ENCODE results near the gene TRAPPC10. TPM values are rescaled to one million over a fixed set of nuclear protein-coding genes. Genes with fewer than 3 reads are reported as not detected.

TRAPPC10 gene
- total and polyA plus RNA-seq, 2 of the 8 experiments (the other 6 are each of a cell fraction or from before 2014, with no cell fraction given) = 18.5 to 29.8 TPM

GRCh38 chr21:44052071-44052829 is 40.1 kb downstream of the TRAPPC10 start:
- Histone ChIP-seq H3K4me3 (ENCODE audit: extremely low read depth in 1 of 4, insufficient read depth in 2 of 4, low read depth in 3 of 4, low read length in 4 of 4) (no peak overlapping the region), H3K9ac (replicated peaks in 1 of 4; ENCODE audit: extremely low read depth in 1 of 4, low read depth in 3 of 4, low read length in 3 of 4) (no peak overlapping the region), H2BK12ac (ENCODE audit: low read depth, low read length) (no peak overlapping the region), H2BK20ac (ENCODE audit: low read length) (no peak overlapping the region), H3K14ac (ENCODE audit: insufficient read length) (no peak overlapping the region), H4K91ac (replicated peaks; ENCODE audit: insufficient read length, low read length) (no peak overlapping the region), H4K8ac (ENCODE audit: extremely low read depth, insufficient read depth, low read length) (no peak overlapping the region), H3K4me1 (replicated peaks in 1 of 4; ENCODE audit: control insufficient read depth in 3 of 4, insufficient read depth in 4 of 4, low read length in 3 of 4) (no peaks in the 10 kb centered on the region), H2BK120ac (replicated peaks; ENCODE audit: low read depth, low read length) (no peak overlapping the region), H3K79me2 (ENCODE audit: control insufficient read depth in 1 of 2, insufficient read depth in 2 of 2, low read length in 2 of 2) (peaks cover 3 to 26% of the 10 kb centered on the region in 2 experiments; a peak in 3 of 4 replicates), H4K20me1 (replicated peaks in 1 of 2; ENCODE audit: control insufficient read depth in 1 of 2, insufficient read depth in 2 of 2, low read length in 2 of 2) (peaks cover 5 to 6% of the 10 kb centered on the region in 2 experiments), H3K23me2 (ENCODE audit: low read depth, low read length) (no peaks in the 10 kb centered on the region), H3K27ac (ENCODE audit: low read depth, low read length) (no peak overlapping the region), H3K56ac (replicated peaks; ENCODE audit: insufficient read length, low read depth, low read length) (no peak overlapping the region), H3K79me1 (ENCODE audit: low read depth, low read length) (peaks cover 19% of the 10 kb centered on the region), H3K4ac (replicated peaks; ENCODE audit: insufficient read length, low read depth, low read length) (no peak overlapping the region), H2BK5ac (ENCODE audit: low read depth, low read length) (no peak overlapping the region; the same call in 1 of the 2 replicates), H3K4me2 (ENCODE audit: insufficient read depth in 1 of 2, low read depth in 2 of 2, low read length in 2 of 2) (no peak overlapping the region), H2BK15ac (ENCODE audit: low read length) (no peak overlapping the region), H3K36me3 (ENCODE audit: control insufficient read depth in 2 of 4, insufficient read depth in 4 of 4, low read length in 3 of 4) (peaks cover 0 to 9% (median 4%) of the 10 kb centered on the region in 4 experiments; a peak in 5 of 8 replicates), H2AK5ac (ENCODE audit: low read depth, low read length) (no peak overlapping the region), H3K27me3 (replicated peaks in 1 of 4; ENCODE audit: control insufficient read depth in 3 of 4, extremely low read depth in 1 of 4, insufficient read depth in 3 of 4, low read length in 3 of 4) (no peaks in the 10 kb centered on the region; a peak in 1 of 7 replicates), H4K5ac (ENCODE audit: insufficient read length, low read depth, low read length) (no peak overlapping the region), H3K23ac (ENCODE audit: insufficient read length) (no peak overlapping the region), H3K9me3 (ENCODE audit: insufficient read depth in 2 of 2, low read depth in 1 of 2, low read length in 1 of 2) (no peaks in the 10 kb centered on the region), H3K18ac (ENCODE audit: extremely low read depth, low read length) (no peak overlapping the region), H2AFZ (ENCODE audit: low read length) (no peak overlapping the region)
- TF ChIP-seq TBP (IDR thresholded peaks at IDR 0.05; ENCODE audit: low read depth, low read length) = no peak
- TF ChIP-seq SIRT6 (IDR thresholded peaks at IDR 0.05; ENCODE audit: low read length) = no peak
- TF ChIP-seq CBX8 (IDR thresholded peaks at IDR 0.05; ENCODE audit: borderline replicate concordance, low read depth, low read length) = no peak
- TF ChIP-seq CTBP2 (IDR thresholded peaks at IDR 0.05; ENCODE audit: borderline replicate concordance, insufficient read depth, insufficient read length, low read length) = no peak
- no peak for TF ChIP-seq CBX5 (IDR thresholded peaks at IDR 0.05; ENCODE audit: low read depth, low read length)
- TF ChIP-seq HDAC2 (IDR thresholded peaks at IDR 0.05; ENCODE audit: borderline replicate concordance in 1 of 2, low read depth in 2 of 2, low read length in 2 of 2) = no peak
- TF ChIP-seq JUND (IDR thresholded peaks at IDR 0.05; ENCODE audit: low read length) = no peak
- TF ChIP-seq SUZ12 (IDR thresholded peaks at IDR 0.05; ENCODE audit: low read length) = no peak
- DNase-seq (ENCODE audit: low read depth in 1 of 2, low spot score in 2 of 2) = no peak
- ChIA-PET POLR2A (ENCODE audit: partially characterized antibody) (no interaction called here), CTCF (ENCODE audit: partially characterized antibody) (interaction anchor here (1.0 to 1.9 kb wide), 3 partner anchors 19 to 39 kb away, joined by 3 to 7 read pairs (median 6); no protein-coding TSS in a partner anchor)
- FAIRE-seq = no peak
- 92% methylated on average over 14 of the region's 14 CpGs; no CpG with 5 or more reads in 1 of the 2 experiments for WGBS, 2 experiments (ENCODE audit: extremely low coverage in 1 of 2, insufficient coverage in 1 of 2, insufficient read length in 1 of 2, insufficient replicate concordance in 2 of 2, low coverage in 1 of 2, low lambda C conversion rate in 2 of 2, missing lambda C conversion rate in 1 of 2)
